ENCODE measurements around the gene CPSF4L.

DNA sequence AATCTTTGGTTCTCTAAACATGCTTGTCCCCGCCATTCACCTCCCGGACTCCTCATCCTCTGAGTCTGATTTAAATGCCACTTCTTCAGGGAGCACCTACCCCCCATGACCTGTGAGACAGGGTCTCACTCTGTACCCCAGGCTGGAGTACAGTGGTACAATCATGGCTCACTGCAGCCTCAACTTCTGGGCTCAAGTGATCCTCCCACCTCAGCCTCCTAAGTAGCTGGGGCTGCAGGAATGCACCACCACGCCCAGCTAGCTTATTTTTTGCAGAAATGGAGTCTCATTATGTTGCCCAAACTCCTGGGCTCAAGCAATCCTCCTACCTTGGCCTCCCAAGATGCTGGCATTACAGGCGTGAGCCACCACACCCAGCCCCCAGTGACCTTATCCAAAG, 12.8 kb upstream of the CPSF4L start:
- TF ChIP-seq MXD4 (CRISPR knock-in tag; IDR thresholded peaks at IDR 0.05; ENCODE audit: borderline replicate concordance) (no peak), ELF4 (CRISPR knock-in tag; IDR thresholded peaks at IDR 0.05; ENCODE audit: low read depth) (no peak), SP1 (CRISPR knock-in tag; conservative IDR thresholded peaks at IDR 0.05) (no peak), TCF7 (CRISPR knock-in tag; IDR thresholded peaks at IDR 0.05; ENCODE audit: low read depth) (no peak), CREB1 (CRISPR knock-in tag; IDR thresholded peaks at IDR 0.05) (no peak), CBFB (CRISPR knock-in tag; IDR thresholded peaks at IDR 0.05; ENCODE audit: low read depth) (no peak), NR2C2 (CRISPR knock-in tag; IDR thresholded peaks at IDR 0.05) (no peak), NR1H2 (CRISPR knock-in tag; IDR thresholded peaks at IDR 0.05) (no peak), MYBL2 (CRISPR knock-in tag; IDR thresholded peaks at IDR 0.05) (no peak)
- TF ChIP-seq, protein P1, sequence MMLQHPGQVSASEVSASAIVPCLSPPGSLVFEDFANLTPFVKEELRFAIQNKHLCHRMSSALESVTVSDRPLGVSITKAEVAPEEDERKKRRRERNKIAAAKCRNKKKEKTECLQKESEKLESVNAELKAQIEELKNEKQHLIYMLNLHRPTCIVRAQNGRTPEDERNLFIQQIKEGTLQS (CRISPR knock-in tag; conservative IDR thresholded peaks at IDR 0.05): no peak
- TF ChIP-seq, protein P2, sequence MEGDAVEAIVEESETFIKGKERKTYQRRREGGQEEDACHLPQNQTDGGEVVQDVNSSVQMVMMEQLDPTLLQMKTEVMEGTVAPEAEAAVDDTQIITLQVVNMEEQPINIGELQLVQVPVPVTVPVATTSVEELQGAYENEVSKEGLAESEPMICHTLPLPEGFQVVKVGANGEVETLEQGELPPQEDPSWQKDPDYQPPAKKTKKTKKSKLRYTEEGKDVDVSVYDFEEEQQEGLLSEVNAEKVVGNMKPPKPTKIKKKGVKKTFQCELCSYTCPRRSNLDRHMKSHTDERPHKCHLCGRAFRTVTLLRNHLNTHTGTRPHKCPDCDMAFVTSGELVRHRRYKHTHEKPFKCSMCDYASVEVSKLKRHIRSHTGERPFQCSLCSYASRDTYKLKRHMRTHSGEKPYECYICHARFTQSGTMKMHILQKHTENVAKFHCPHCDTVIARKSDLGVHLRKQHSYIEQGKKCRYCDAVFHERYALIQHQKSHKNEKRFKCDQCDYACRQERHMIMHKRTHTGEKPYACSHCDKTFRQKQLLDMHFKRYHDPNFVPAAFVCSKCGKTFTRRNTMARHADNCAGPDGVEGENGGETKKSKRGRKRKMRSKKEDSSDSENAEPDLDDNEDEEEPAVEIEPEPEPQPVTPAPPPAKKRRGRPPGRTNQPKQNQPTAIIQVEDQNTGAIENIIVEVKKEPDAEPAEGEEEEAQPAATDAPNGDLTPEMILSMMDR (IDR thresholded peaks at IDR 0.05): no peak
- TF ChIP-seq, protein P3, sequence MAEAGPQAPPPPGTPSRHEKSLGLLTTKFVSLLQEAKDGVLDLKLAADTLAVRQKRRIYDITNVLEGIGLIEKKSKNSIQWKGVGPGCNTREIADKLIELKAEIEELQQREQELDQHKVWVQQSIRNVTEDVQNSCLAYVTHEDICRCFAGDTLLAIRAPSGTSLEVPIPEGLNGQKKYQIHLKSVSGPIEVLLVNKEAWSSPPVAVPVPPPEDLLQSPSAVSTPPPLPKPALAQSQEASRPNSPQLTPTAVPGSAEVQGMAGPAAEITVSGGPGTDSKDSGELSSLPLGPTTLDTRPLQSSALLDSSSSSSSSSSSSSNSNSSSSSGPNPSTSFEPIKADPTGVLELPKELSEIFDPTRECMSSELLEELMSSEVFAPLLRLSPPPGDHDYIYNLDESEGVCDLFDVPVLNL (CRISPR knock-in tag; IDR thresholded peaks at IDR 0.05; ENCODE audit: borderline replicate concordance, low read depth): no peak
- TF ChIP-seq, protein P4, sequence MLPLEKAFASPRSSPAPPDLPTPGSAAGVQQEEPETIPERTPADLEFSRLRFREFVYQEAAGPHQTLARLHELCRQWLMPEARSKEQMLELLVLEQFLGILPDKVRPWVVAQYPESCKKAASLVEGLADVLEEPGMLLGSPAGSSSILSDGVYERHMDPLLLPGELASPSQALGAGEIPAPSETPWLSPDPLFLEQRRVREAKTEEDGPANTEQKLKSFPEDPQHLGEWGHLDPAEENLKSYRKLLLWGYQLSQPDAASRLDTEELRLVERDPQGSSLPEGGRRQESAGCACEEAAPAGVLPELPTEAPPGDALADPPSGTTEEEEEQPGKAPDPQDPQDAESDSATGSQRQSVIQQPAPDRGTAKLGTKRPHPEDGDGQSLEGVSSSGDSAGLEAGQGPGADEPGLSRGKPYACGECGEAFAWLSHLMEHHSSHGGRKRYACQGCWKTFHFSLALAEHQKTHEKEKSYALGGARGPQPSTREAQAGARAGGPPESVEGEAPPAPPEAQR (CRISPR knock-in tag; IDR thresholded peaks at IDR 0.05): no peak

All from WTC11 (cell line).